Peyer's patch (tissue), 4 donors: ENCODE measurements around the gene SDHAF2. TPM values are rescaled to one million over a fixed set of nuclear protein-coding genes. Genes with fewer than 3 reads are reported as not detected.

Experiments
- DNase-seq, 3 donors: peaks; one replicate each; pipeline ENCODE4 v3.0.0-alpha.2; 2017 to 2019
- H3K27ac ChIP-seq, 4 donors: fragments of 200-600 bp; sonication (generic); one replicate each; pipeline ENCODE4 v1.5.1; 2016 to 2019
- H3K27me3 ChIP-seq, 2 donors: fragments of 200-600 bp; sonication (generic); one replicate each; pipeline ENCODE4 v1.5.1; 2019
- H3K36me3 ChIP-seq, 3 donors: fragments of 200-600 bp; sonication (generic); one replicate each; pipeline ENCODE4 v1.5.1; 2016 to 2019
- H3K4me1 ChIP-seq, 4 donors: fragments of 200-600 bp; sonication (generic); one replicate each; pipeline ENCODE4 v1.5.1; 2016 to 2019
- H3K4me3 ChIP-seq, 4 donors: fragments of 200-600 bp; sonication (generic); 1 replicate in 3 of 4; 2 replicates in 1 of 4; pipeline ENCODE4 v1.5.1; 2016 to 2019; ENCODE audit warnings: mild to moderate bottlenecking in 1 of 4
- H3K9me3 ChIP-seq, 4 donors: fragments of 200-600 bp; sonication (generic); one replicate each; pipeline ENCODE4 v1.5.1; 2016 to 2019; ENCODE audit warnings: mild to moderate bottlenecking in 1 of 4
- CTCF ChIP-seq, 6 experiments: fragments of 450-650 bp in 4 of 6; fragments of 200-600 bp in 2 of 6; sonication (generic) in 1 of 6; IDR thresholded peaks; one replicate each; pipeline ENCODE4 v1.5.1; 2017 to 2019; ENCODE audit warnings: antibody characterized with exemption in 6 of 6, mild to moderate bottlenecking in 3 of 6, moderate library complexity in 1 of 6
- POLR2A ChIP-seq, 2 donors: fragments of 450-650 bp; IDR thresholded peaks; one replicate each; pipeline ENCODE4 v1.5.1; 2017; ENCODE audit warnings: antibody characterized with exemption in 2 of 2, mild to moderate bottlenecking in 2 of 2, moderate library complexity in 2 of 2
- total RNA-seq, 4 donors: library from RNA; depleted of rRNA; stranded (reverse); fragments of >200 nt; gene quantifications; one replicate each; pipeline ENCODE4 v1.1.0, GENCODE V29; 2016

Gene SDHAF2
- total RNA-seq, 4 donors from 2014 or later, result 54.5 to 92.4 (median 70.5) TPM

GRCh38 chr11:61486779-61487178 lies 56.9 kb downstream of the SDHAF2 start:
- Histone ChIP-seq H3K36me3 (no peaks in the 10 kb centered on the region), H3K27ac (no peak overlapping the region), H3K4me3 (no peak overlapping the region), H3K4me1 (peaks cover 0 to 26% (median 3%) of the 10 kb centered on the region in 4 donors), H3K27me3 (no peaks in the 10 kb centered on the region), H3K9me3 (no peaks in the 10 kb centered on the region)
- no peak for TF ChIP-seq POLR2A (IDR thresholded peaks at IDR 0.05)
- TF ChIP-seq CTCF (IDR thresholded peaks at IDR 0.05), result no peak
- DNase-seq, result no peak

- TF ChIP-seq POLR2A (IDR thresholded peaks at IDR 0.05), result no peak
- no peak for TF ChIP-seq CTCF (IDR thresholded peaks at IDR 0.05)
- Histone ChIP-seq H3K4me3 (no peak overlapping the region), H3K9me3 (no peaks in the 10 kb centered on the region), H3K27ac (no peak overlapping the region), H3K36me3 (no peaks in the 10 kb centered on the region), H3K4me1 (peaks cover 0 to 26% (median 3%) of the 10 kb centered on the region in 4 donors), H3K27me3 (no peaks in the 10 kb centered on the region)
- no peak for DNase-seq
Measured at GRCh38 chr11:61487342-61488025, 57.6 kb downstream of the SDHAF2 start.

DNA sequence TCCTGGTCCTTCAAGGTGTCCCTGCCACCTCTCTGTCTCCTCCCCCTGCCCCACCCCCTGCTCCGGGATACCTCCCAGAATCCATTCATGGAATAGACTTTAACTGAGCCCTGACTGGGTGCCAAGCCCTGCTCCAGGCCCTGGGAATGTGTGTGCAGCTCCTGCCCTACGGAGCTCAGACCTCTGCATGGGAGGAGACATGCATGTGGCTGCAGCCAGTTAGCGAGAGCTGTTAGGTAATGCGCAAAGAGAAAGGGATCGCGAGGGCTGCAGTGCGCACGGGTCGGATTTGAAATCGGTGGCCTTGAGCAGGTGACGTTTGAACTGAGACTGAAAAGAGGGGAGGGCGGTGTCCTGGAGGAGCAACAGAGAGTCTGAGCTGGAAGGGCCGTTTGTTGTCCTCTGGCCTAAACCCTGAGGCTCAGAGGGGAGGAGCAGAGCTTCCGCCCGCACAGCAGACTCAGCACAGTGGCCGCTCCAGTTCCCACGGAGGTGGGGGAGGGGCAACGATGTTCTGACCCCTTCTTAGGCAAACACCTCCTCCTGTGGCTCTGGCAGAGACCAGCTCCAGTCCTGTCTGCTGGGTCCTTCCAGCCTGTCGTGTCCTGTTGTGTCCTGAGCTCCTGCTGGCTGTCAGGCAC lies 58.8 kb downstream of the SDHAF2 start:
- TF ChIP-seq POLR2A (IDR thresholded peaks at IDR 0.05) (no peak), CTCF (IDR thresholded peaks at IDR 0.05) (no peak)
- Histone ChIP-seq H3K36me3 (no peaks in the 10 kb centered on the region), H3K9me3 (no peaks in the 10 kb centered on the region), H3K4me3 (peak overlapping the region in 2 of 4 donors; percentile 4 to 17), H3K4me1 (peaks cover 0 to 26% (median 3%) of the 10 kb centered on the region in 4 donors), H3K27me3 (no peaks in the 10 kb centered on the region), H3K27ac (peak overlapping the region in 2 of 4 donors; percentile 3 to 27)
- peak in 2 of 3 donors; percentile 54 to 65 for DNase-seq

DNA sequence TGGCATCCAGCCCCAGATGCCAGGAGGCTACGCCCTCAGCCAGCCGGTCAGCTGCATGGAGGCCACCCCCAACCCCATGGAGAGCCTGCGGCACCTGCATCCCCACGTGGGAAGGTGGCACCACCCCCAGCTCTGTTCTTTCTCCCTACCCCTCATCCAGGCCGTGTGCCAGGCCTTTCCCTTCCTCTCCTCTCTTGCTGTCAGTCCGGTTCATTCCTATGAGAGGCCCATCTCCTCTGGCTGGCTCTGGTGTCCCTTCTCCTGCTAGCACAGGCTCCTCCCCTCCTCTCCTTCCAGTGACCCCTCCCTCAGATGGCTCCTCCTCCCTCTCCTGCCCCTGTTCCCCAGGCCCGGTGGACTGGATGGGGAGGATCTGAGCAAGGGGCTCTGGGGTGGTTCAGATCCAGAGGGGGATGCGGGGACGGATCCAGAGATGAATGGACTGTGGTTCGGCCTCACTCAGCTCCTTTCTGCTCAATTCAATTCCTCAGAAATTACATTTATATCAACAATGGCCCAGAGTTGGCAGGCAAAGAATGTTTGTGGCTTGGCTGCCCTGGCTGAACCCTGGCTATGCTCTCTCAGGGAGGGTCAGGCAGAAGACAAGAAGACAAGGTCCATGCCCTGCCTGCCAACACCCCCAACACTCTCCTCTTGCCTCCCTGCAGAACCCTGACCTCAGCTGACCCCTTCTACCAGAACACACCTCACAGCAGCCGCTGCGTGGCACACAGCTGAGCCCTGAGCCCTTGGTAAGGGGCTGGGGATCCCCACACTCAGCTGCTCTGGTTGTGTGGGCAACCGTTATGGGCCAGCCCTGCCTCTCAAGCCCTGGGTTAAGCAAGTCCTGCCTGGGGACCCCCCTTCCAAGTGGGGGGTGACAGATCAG lies 60.2 kb downstream of the SDHAF2 start:
- Histone ChIP-seq H3K4me1 (peaks cover 0 to 26% (median 3%) of the 10 kb centered on the region in 4 donors), H3K27ac (peak overlapping the region in 1 of 4 donors; percentile 16), H3K9me3 (no peaks in the 10 kb centered on the region), H3K27me3 (no peaks in the 10 kb centered on the region), H3K36me3 (no peaks in the 10 kb centered on the region), H3K4me3 (no peak overlapping the region)
- TF ChIP-seq POLR2A (IDR thresholded peaks at IDR 0.05), result no peak
- no peak for TF ChIP-seq CTCF (IDR thresholded peaks at IDR 0.05)
- DNase-seq, result no peak

GRCh38 chr11:61491736-61492395 lies 61.9 kb downstream of the SDHAF2 start:
- no peak overlapping the region for H3K27ac ChIP-seq
- TF ChIP-seq CTCF (IDR thresholded peaks at IDR 0.05), result no peak
- no peak for TF ChIP-seq POLR2A (IDR thresholded peaks at IDR 0.05)
- no peak for DNase-seq
- H3K4me1 ChIP-seq, result peaks cover 0 to 26% (median 3%) of the 10 kb centered on the region in 4 donors
- no peaks in the 10 kb centered on the region for H3K9me3 ChIP-seq
- H3K4me3 ChIP-seq, result no peak overlapping the region
- H3K27me3 ChIP-seq, result no peaks in the 10 kb centered on the region
- H3K36me3 ChIP-seq, result no peaks in the 10 kb centered on the region
